Trophoblast cell (in vitro differentiated cells and primary cell): ENCODE data around the gene METTL1.
A peak's percentile ranks its signal among the peaks of the same experiment; 100 is the strongest.

Experiments used
- DNase-seq, 2 donors: peaks; one replicate each; pipeline ENCODE4 v3.0.0-alpha.2; 2016
- H2AFZ ChIP-seq: 2 replicates; pipeline ENCODE4 v1.6.1; 2013; ENCODE audit warnings: low read length, moderate library complexity, mild to moderate bottlenecking; ENCODE audit not compliant: insufficient read depth, poor library complexity
- H2AK5ac ChIP-seq: 2 replicates; pipeline ENCODE4 v1.6.1; 2013; ENCODE audit warnings: mild to moderate bottlenecking, low read length
- H2BK120ac ChIP-seq: 2 replicates; pipeline ENCODE4 v1.6.1; 2013; ENCODE audit warnings: low read length, mild to moderate bottlenecking, moderate library complexity; ENCODE audit not compliant: insufficient read depth, poor library complexity
- H2BK12ac ChIP-seq: 2 replicates; pipeline ENCODE4 v1.6.1; 2013; ENCODE audit warnings: mild to moderate bottlenecking, low read length, moderate library complexity
- H2BK5ac ChIP-seq: 2 replicates; pipeline ENCODE4 v1.6.1; 2013; ENCODE audit warnings: low read length, low read depth, moderate library complexity, mild to moderate bottlenecking; ENCODE audit not compliant: poor library complexity
- H3K14ac ChIP-seq: 2 replicates; pipeline ENCODE4 v1.6.1; 2013; ENCODE audit warnings: mild to moderate bottlenecking, low read length
- H3K18ac ChIP-seq: 2 replicates; pipeline ENCODE4 v1.6.1; 2013; ENCODE audit warnings: mild to moderate bottlenecking, low read length
- H3K23ac ChIP-seq: 2 replicates; pipeline ENCODE4 v1.6.1; 2013; ENCODE audit warnings: low read length
- H3K27ac ChIP-seq: 2 replicates; pipeline ENCODE4 v1.5.1; 2013; ENCODE audit warnings: low read depth, mild to moderate bottlenecking, inconsistent platforms, low read length, moderate library complexity
- H3K27me3 ChIP-seq: 2 replicates; pipeline ENCODE4 v1.6.1; 2013; ENCODE audit warnings: inconsistent platforms, mild to moderate bottlenecking, low read length, moderate library complexity; ENCODE audit not compliant: insufficient read depth
- H3K36me3 ChIP-seq, 2 experiments: 1 replicate in 1 of 2; 2 replicates in 1 of 2; pipeline ENCODE4 v1.6.1; 2013; ENCODE audit warnings: low read length in 2 of 2, mild to moderate bottlenecking in 2 of 2, moderate library complexity in 1 of 2; ENCODE audit not compliant: insufficient read depth in 2 of 2, control insufficient read depth in 1 of 2
- H3K4ac ChIP-seq: 2 replicates; pipeline ENCODE4 v1.6.1; 2013; ENCODE audit warnings: low read depth, mild to moderate bottlenecking, low read length, moderate library complexity
- H3K4me1 ChIP-seq, 2 experiments: 1 replicate in 1 of 2; 2 replicates in 1 of 2; pipeline ENCODE4 v1.6.1; 2013; ENCODE audit warnings: low read length in 2 of 2, mild to moderate bottlenecking in 2 of 2, moderate library complexity in 1 of 2; ENCODE audit not compliant: insufficient read depth in 2 of 2, control insufficient read depth in 1 of 2
- H3K4me2 ChIP-seq: 2 replicates; pipeline ENCODE4 v1.6.1; 2013; ENCODE audit warnings: inconsistent platforms, mild to moderate bottlenecking, low read length, moderate library complexity
- H3K4me3 ChIP-seq: 2 replicates; pipeline ENCODE4 v1.5.1; 2013; ENCODE audit warnings: mild to moderate bottlenecking, low read depth, low read length, inconsistent platforms
- H3K79me1 ChIP-seq: one replicate; pipeline ENCODE4 v1.6.1; 2013; ENCODE audit warnings: low read length
- H3K79me2 ChIP-seq: 2 replicates; pipeline ENCODE4 v1.6.1; 2013; ENCODE audit warnings: low read length, mild to moderate bottlenecking; ENCODE audit not compliant: control insufficient read depth, insufficient read depth, poor library complexity
- H3K9ac ChIP-seq: 2 replicates; pipeline ENCODE4 v1.6.1; 2013; ENCODE audit warnings: mild to moderate bottlenecking, low read length
- H3K9me3 ChIP-seq: 2 replicates; pipeline ENCODE4 v1.6.1; 2013; ENCODE audit warnings: low read depth, mild to moderate bottlenecking, control low read depth, inconsistent platforms, low read length; ENCODE audit not compliant: insufficient read depth
- H4K12ac ChIP-seq: 2 replicates; pipeline ENCODE4 v1.6.1; 2013; ENCODE audit warnings: low read depth, mild to moderate bottlenecking, low read length, moderate library complexity
- H4K8ac ChIP-seq: 2 replicates; pipeline ENCODE4 v1.6.1; 2013; ENCODE audit warnings: low read depth, mild to moderate bottlenecking, low read length, moderate library complexity
- H4K91ac ChIP-seq: one replicate; pipeline ENCODE4 v1.6.1; 2013; ENCODE audit warnings: low read depth, mild to moderate bottlenecking, low read length, moderate library complexity
- WGBS: extraction: QIAGEN DNeasy Blood & Tissue Kit; methylation state at CpG from one replicate; pipeline ENCODE4 v1.1.7; 2013; ENCODE audit warnings: missing lambda C conversion rate; ENCODE audit not compliant: insufficient read length, insufficient coverage; ENCODE audit errors: extremely low coverage; 5-methylcytosine and 5-hydroxymethylcytosine counted together

METTL1 gene

GRCh38 chr12:57803319-57803893, 31.5 kb upstream of the METTL1 start:
- no peak overlapping the region for H3K18ac ChIP-seq
- no peak overlapping the region for H3K4me2 ChIP-seq
- no peak overlapping the region for H4K12ac ChIP-seq
- H3K4ac ChIP-seq = no peak overlapping the region
- H2BK12ac ChIP-seq = no peak overlapping the region
- no peaks in the 10 kb centered on the region for H3K79me1 ChIP-seq
- H3K36me3 ChIP-seq = peaks cover 0 to 15% of the 10 kb centered on the region in 2 experiments
- no peak overlapping the region for H2AFZ ChIP-seq
- H4K8ac ChIP-seq = no peak overlapping the region
- peak in 1 of 2 donors; percentile 50 for DNase-seq
- no peak overlapping the region for H3K9ac ChIP-seq
- H3K27ac ChIP-seq = no peak overlapping the region
- no peak overlapping the region for H2AK5ac ChIP-seq
- H3K14ac ChIP-seq = no peak overlapping the region
- no CpG with 5 or more reads among the region's 9 CpGs for WGBS
- no peaks in the 10 kb centered on the region for H3K9me3 ChIP-seq
- H3K79me2 ChIP-seq = no peaks in the 10 kb centered on the region
- H2BK5ac ChIP-seq = no peak overlapping the region
- H3K27me3 ChIP-seq = no peaks in the 10 kb centered on the region
- no peak overlapping the region for H3K4me3 ChIP-seq
- H2BK120ac ChIP-seq = no peak overlapping the region
- H3K4me1 ChIP-seq = no peaks in the 10 kb centered on the region
- no peak overlapping the region for H4K91ac ChIP-seq
- H3K23ac ChIP-seq = no peak overlapping the region

GRCh38 chr12:57802607-57803006, 30.7 kb upstream of the METTL1 start:
- Histone ChIP-seq H2BK5ac (no peak overlapping the region), H3K79me1 (no peaks in the 10 kb centered on the region), H3K23ac (no peak overlapping the region), H3K14ac (no peak overlapping the region), H3K36me3 (peaks cover 0 to 9% of the 10 kb centered on the region in 2 experiments), H4K91ac (no peak overlapping the region), H3K4me1 (no peaks in the 10 kb centered on the region), H3K9ac (no peak overlapping the region), H3K9me3 (no peaks in the 10 kb centered on the region), H4K12ac (no peak overlapping the region), H3K27ac (no peak overlapping the region), H3K27me3 (no peaks in the 10 kb centered on the region), H2BK12ac (no peak overlapping the region), H2AK5ac (no peak overlapping the region), H3K79me2 (no peaks in the 10 kb centered on the region), H3K4ac (no peak overlapping the region), H4K8ac (no peak overlapping the region), H3K18ac (no peak overlapping the region), H3K4me3 (no peak overlapping the region), H2AFZ (no peak overlapping the region), H2BK120ac (no peak overlapping the region), H3K4me2 (no peak overlapping the region)
- no CpG with 5 or more reads among the region's 1 CpG for WGBS
- no peak for DNase-seq

GRCh38 chr12:57800965-57801364, 29.1 kb upstream of the METTL1 start:
- WGBS = no CpG with 5 or more reads among the region's 3 CpGs
- Histone ChIP-seq H2BK120ac (no peak overlapping the region), H3K36me3 (peaks cover 4 to 12% of the 10 kb centered on the region in 2 experiments), H3K9me3 (no peaks in the 10 kb centered on the region), H3K4ac (no peak overlapping the region), H3K18ac (no peak overlapping the region), H3K4me3 (no peak overlapping the region), H2AFZ (no peak overlapping the region), H3K4me2 (no peak overlapping the region), H3K4me1 (no peaks in the 10 kb centered on the region), H4K12ac (no peak overlapping the region), H2BK12ac (no peak overlapping the region), H3K23ac (no peak overlapping the region), H4K8ac (no peak overlapping the region), H3K79me2 (no peaks in the 10 kb centered on the region), H4K91ac (no peak overlapping the region), H2AK5ac (no peak overlapping the region), H3K9ac (no peak overlapping the region), H3K27ac (no peak overlapping the region), H2BK5ac (no peak overlapping the region), H3K27me3 (no peaks in the 10 kb centered on the region), H3K79me1 (no peaks in the 10 kb centered on the region), H3K14ac (no peak overlapping the region)
- no peak for DNase-seq

GRCh38 chr12:57797933-57798332, 26.0 kb upstream of the METTL1 start:
- H4K12ac ChIP-seq = no peak overlapping the region
- H3K9ac ChIP-seq = no peak overlapping the region
- no peak overlapping the region for H2BK12ac ChIP-seq
- H3K9me3 ChIP-seq = no peaks in the 10 kb centered on the region
- no peaks in the 10 kb centered on the region for H3K79me2 ChIP-seq
- H2BK120ac ChIP-seq = no peak overlapping the region
- H3K18ac ChIP-seq = no peak overlapping the region
- no peaks in the 10 kb centered on the region for H3K27me3 ChIP-seq
- no peak overlapping the region for H4K8ac ChIP-seq
- no peak overlapping the region for H4K91ac ChIP-seq
- H2BK5ac ChIP-seq = no peak overlapping the region
- no peaks in the 10 kb centered on the region for H3K79me1 ChIP-seq
- no CpG with 5 or more reads among the region's 1 CpG for WGBS
- H3K14ac ChIP-seq = no peak overlapping the region
- no peak for DNase-seq
- peaks cover 10 to 23% of the 10 kb centered on the region in 2 experiments for H3K36me3 ChIP-seq
- H3K4me3 ChIP-seq = no peak overlapping the region
- H3K4ac ChIP-seq = no peak overlapping the region
- H3K4me1 ChIP-seq = no peaks in the 10 kb centered on the region
- H2AFZ ChIP-seq = no peak overlapping the region
- H3K4me2 ChIP-seq = no peak overlapping the region
- no peak overlapping the region for H3K23ac ChIP-seq
- H2AK5ac ChIP-seq = no peak overlapping the region
- H3K27ac ChIP-seq = no peak overlapping the region
